SK-N-DZ (cell line): Measurements from ENCODE around the gene EVC.
"Not testable (repeated sequence)": the region's sequence is repeated elsewhere in the genome, so short reads cannot be mapped to it uniquely, and the experiment has no call there.

Source experiments
- DNase-seq: peaks from one replicate; pipeline ENCODE4 v3.0.0-alpha.2; 2015; ENCODE audit warnings: low spot score

Gene EVC

DNA sequence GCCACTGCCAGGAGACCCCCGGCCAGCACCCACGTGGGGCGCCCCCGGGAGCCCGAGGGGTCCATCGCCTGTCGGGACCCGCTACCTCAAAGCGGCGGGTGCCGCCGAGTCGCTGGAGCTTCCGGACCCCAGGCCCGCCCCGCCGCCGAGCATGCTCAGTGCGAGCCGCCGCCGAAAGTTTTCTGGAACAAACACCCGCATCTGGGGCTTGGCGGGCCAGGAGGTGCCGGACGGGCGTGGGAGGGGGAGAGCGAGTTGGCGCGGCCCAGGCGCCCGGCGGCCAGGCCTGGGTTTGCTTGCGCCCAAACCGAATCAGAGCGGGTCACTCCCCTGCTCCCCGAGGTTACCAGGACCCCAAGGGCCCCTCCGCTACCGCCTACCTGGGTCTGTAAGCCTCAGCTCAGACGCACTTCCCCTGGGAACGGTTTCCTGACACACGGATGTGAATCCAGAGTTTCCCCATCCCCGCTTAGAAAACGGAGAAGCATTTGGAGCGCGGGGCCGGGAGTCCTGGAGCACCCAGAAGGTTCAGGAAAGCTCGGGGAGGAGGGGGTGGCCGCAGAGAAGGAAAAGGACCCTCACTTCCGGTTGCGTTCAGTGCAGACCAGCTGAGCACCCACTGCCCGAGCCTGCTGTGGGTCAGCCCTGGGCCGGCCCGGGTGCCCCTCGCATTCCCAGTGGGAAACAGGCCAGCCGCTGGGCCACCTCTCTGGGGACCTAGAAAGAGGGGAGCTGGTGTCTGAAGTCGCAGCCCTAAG lies 2.4 kb upstream of the EVC start, which contains the start of gene EVC2:
Gene EVC2 (minus strand): TSS at position 111 of the 758 bp plus-strand sequence. CDS start 46 bp downstream, at position 65.
- no peak for DNase-seq

DNA sequence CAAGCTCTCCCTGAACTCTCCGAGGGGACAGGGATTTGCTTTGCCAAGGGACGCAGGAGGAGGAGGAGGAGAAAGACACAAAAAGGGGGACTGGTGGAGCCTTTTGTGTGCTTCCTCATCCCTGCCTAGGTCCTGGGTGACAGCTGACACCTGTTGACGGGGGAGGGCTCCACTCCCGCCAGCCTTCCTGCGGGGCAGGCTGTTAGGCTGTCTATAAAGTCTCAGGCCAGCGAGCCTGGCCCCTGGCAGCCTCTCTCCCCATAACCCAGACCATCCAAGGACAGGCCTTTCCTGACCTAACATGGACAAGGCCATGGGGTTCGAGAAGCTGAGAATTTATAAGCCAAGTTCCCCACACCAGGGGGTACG lies 1.8 kb upstream of the EVC start:
- no peak for DNase-seq

DNA sequence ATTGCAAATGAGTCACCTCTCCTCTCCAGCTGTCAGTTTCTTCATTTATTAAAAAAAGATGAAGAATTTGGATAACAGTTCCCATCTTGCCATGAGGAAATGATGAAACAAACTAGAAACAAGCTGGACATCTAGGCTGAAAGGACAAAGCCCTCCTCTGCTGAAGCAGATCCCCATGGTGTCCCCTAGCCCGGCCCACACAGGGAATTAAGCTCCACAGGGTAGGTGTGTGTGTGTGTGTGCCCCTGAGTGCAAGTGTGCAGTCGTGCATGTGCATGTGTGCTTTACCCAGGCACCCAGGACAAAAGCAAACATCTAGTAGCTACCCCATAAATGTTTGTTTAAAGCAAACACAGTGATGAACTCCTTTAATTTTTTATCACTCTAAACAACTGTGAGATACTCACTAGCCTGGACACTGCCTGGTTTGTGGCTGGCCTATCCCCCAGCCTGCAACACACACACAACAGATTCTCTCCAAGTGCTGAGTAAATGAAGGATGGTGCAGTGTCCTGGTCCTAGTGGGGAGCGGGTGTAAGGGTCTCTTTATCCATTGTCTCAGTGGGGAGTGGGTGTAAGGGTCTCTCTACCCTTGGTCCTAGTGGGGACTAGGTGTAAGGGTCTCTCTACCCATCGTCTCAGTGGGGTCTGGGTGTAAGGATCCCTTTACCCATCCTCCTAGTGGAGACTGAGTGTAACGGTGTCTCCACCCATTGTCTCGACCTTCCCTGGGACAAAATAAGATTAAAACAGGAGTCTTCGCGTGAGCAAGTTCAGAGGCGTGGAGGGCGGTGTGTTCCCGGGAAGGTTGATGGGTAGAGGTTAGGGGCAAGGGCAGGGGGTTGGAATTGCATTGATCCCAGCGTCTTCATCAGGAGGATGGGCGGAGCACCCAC lies 688 bp upstream of the EVC start:
- peak; percentile 73 for DNase-seq

DNA sequence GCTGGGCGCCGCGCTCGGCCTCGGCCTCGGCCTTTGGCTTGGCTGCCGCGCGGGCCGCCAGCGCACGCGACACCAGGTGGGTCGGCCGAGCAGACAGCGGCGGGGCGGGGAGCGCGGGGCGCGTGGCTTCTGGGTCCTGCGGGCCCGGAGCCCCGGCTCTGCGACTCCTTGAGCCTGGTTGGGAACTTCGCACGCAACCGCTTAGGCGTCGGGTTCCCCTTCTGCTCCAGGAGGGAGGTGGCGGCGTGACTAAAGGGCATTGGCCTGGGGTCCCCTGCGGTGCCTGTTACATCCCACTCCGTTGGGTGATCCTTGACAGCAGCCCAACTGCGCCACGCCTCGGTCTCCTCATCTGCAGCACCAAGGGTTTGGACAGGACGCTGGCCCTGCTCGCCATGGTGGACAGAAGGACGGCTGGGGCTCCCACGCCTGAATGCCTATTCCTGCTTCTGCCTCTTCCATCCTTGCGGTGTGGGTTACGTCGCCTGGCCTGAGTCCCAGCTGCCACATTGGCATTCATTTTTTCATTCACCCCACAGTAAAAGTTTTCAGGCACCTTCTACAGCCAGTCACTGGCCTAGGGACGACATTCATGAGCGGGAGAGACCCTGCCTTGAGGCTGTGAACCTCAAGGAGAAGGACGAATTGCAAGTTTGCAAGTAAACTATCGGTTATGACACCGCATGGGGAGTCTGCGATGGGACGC lies 631 bp downstream of the EVC start:
- no peak for DNase-seq

DNA sequence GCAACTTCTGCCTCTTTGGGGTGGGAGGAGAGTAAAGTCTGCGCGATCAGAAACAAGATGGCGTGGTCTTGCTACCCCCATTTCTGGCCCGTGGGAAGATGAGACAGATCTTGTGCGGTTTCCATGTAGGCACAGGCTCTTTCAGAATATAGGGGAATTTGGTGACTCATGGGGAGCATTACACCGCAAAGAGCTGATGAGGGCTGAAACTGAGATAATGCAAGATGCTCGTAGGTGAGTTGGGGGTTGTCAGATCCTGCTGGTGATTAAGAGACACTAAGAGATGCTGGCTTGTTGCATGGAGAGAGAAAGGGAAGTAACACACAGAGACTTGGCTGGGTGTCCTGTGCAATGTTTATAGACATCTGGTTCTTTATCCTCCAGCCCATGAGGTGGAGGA lies 1.5 kb downstream of the EVC start:
- no peak for DNase-seq

DNA sequence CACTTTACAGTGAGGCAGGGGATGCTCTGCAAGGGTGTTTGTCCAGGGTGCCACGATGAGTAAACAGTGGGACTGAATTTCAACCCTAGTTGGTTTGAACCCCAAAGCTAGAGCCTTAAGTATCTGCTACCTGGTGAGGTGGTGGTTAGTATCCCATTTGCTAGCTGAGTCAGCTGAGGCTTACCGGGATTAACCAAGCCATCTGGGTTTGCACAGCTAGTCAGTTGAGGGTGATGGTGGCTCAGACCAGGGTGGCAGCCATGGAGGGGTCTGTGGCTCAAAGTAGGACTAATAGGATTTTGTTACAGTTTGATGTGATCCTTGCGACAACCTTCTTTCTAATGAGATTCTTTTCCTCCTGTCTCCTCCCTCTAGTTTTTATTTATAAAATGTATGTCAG lies 1.9 kb downstream of the EVC start:
- no peak for DNase-seq

DNA sequence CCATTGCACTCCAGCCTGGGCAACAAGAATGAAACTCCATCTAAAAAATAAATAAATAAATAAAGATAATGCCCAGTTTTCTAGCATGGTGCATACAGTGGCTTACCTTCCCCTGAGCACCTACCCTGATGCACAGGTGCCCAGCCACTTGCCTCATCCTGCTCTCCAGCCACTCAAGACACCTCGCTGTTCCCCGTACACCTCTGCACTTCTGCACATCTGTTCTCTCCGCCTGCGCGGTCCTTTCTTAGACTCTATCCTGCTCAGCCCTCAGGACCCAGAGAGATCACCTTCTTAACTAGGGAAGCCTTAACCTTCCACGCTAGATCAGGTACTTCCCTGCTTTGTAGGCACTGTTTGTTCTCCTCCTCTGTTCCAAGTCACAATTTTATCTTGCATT lies 2.9 kb downstream of the EVC start:
- DNase-seq, result no peak

DNA sequence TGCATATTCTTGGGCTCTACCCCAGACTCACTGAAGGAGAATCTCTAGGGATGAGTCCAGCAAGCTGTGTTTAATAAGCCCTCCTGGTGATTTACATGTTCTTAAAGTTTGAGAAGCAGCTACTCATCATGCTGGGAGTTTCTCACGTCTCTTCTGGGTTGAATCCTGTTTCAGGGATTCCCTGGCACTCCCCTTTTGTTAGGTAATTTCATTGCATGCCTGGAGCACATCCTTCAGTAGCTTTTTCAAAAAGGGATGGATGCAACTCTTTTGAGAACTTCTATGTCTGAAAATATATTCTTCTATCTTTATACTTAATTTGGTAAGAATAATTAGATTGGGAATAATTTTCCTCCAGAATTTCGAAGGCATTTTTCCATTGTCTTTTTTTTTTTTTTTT lies 4.4 kb downstream of the EVC start:
- DNase-seq, result no peak

DNA sequence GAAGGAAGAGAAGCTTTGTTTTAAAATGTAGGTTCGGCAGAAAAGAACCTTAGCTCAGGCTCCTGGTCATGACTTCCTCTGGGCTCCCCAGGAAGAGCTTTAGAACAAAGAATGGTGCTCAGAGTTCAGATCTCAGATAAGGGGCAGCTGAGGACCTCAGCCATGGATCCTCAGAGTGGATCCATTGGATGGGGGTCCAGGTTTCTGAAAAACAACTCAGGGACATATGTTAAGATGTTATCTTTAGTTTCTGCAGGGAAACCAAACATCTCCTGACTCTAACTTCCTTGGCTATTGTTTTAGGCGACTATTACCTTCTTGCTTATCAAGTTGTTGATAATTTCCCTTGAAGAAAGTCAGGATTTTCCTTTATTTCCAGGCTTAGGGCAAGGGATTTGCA lies 5.4 kb downstream of the EVC start:
- no peak for DNase-seq

DNA sequence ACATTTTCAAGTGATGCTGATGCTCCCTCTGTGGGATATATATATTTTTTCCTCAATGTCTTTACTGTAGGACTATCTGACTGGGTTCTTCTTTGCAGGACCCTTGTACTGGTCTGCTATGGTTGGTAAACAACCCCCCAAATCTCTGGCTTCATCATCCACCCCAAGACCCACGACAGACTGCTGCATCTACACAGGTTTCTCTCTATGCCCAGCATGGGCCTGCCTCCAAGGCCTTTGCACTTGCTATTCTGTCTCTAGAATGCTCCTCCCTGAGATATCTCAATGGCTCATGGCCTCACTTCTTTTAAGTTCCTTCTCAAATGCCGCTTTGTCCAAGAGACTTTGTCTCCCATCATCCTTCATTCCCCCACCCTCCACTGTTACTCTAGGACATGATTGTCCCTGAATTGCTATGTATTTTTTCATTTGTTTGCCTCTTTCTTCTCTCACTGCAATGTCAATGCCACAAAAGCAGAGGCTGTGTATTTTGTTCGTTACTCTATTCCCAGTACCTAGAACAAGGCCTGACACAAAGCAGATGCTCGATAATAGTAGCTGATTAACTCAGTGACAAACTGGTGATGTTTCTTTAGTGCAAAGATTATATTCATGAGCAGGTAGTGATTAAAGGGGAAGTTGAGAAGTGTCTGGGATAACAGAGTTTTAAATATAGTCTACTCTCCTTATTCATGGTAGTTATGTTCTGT lies 6.6 kb downstream of the EVC start:
- DNase-seq, result no peak

DNA sequence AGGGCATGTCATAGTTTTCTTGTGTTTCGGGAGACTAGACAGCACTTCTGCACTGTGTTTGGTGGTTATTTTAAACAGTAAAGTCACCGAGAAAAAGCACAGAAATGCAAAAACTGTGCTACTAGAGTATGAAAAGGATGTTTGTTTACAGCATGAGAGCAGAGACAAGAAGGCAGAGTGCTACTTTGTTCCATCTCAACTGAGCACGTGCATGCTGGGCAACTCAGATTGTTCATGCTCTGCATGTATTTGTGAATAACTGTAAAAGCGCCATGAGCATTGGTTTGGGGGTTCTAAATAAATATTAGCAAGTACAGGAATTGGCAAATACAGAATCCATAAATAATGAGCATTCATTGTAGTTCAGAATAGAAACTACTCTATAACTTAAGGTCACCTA lies 7.4 kb downstream of the EVC start:
- DNase-seq, result no peak

DNA sequence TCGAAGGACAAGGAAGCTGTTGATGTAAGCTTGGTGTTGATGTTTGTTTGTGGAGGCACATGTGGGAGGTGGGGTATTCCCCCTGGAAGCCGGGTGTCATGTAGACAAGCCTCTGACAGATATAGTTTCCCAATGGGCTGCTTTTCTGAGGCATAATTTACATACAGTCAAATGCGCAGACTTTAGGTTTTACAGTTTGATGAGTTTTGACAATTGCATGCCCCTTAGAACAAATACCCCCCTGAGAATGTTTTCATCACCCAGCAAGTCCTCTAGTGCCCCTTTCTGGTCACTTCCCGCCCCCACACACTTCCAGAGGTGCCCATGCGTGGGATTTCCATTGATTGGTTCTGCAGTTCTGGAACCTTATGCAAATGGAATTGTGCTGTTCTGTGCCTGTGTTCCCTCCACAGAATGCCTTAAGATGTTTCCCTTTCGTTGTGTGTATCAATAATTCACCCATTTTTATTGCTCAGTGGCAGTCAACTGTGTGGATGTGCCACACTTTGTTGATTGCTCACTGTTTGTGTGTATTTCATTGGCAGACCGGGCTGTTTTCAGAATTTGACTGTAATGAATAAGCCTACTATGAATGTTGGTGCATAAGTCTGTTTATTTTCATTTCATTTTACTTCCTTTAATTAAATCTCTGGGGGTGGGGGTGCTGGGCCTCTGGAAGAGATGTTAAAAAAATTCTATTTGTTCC lies 8.5 kb downstream of the EVC start:
- DNase-seq, result no peak

DNA sequence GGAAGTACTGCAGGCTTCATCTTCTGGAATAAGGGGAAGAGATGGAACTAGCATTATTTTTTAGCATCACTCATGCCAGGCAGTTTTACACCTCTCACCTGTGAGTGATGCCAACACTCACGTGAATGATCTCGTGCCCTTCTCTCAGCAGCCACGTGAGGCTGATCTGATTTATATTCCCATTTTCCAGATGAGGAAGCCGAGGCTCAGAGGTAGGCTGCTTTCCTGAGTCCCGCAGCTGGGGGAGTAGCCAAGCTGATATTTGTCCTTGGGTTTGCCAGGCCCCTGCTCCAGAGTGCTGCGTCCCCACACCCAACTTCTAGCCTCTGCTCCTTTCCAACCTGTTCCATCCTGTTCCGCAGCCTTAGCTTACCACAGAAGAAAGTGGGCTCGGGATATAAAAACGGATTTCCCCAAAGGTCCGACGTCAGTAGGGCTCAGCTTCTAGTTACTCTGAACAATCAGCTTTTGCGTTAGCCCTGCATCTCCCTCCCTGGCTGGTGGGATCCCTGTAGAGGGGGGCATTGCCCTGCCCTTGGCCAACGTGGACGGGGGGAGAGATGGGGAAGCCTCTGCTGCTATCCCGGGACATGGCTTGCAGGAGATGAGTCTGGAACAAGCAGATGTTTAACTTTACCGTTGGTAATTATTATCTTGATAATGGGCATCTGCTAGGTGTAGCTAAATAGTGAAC lies 9.3 kb downstream of the EVC start:
- no peak for DNase-seq

DNA sequence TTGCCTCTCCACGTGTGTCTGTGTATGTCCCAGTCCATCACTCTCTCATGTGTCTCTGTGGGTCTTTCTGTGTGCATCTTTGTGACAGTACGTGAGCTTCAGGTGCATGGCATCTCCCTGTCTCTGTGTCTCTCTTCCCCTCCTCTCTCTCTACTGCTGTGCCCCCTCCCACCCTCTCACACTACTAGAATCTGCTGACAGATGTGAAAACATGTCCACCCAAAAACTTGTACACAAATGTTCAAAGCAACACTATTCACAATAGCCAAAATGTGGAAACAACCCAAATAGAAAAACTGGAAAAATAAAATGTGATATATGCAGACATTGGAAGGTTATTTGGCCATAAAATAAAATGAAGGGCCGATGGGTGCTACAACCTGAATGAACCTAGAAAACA lies 10.0 kb downstream of the EVC start:
- DNase-seq, result no peak

DNA sequence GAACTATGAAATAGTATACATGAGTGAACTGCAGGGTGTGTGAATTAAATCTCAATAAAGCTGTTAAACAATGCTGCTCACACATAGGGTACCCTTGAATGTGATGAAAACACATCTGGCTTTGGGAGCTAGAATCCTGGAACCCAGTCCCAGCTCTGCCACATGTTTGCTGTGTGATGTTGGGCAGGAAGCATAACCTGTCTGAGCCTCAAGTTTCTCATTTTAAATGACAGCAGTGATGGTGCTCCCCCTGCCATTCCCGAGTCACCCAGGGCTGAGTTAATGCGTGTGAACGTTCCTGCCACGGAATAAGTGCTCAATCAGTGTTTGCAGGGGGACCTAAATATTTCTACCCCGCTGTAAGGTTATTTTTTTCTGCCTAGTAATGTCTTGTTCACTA lies 10.9 kb downstream of the EVC start:
- DNase-seq, result no peak

DNA sequence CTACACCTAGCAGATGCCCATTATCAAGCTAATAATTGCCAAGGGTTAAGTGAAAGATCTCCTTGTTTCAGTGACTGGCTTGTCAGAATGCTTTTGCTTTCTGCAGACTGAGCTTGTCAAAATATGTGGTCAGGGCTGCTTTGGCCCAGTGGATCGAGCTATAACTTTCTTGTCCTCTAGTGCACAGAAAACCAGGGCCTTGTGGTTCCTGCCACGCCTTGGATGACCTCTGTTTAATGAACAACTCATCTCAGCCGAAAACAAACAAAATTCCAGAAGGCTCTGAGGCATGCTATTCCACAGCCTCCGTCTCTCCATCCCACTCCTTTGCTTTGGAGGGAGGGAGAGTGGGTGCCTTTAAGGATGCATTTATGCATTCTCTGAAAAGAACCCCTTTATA lies 11.3 kb downstream of the EVC start:
- DNase-seq, result no peak

DNA sequence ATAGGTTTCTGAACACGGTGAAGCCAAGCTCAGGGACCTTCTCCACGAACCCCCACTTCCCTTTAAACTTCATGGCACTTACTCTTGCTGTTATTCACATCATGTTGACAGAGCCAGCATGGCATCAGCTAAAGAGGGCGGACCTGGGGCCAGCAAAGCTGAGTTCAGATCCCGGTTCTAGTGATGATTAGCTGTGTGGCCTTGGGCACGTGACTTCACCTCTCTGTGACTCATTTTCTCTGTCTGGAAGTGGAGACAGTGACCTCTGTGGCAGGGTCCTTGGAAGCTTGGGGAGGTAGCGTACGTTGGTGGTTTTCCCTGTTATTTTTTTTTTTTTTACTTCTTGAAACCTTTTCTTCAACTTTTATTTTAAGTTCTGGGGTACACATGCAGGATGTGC lies 13.4 kb downstream of the EVC start:
- DNase-seq, result no peak

DNA sequence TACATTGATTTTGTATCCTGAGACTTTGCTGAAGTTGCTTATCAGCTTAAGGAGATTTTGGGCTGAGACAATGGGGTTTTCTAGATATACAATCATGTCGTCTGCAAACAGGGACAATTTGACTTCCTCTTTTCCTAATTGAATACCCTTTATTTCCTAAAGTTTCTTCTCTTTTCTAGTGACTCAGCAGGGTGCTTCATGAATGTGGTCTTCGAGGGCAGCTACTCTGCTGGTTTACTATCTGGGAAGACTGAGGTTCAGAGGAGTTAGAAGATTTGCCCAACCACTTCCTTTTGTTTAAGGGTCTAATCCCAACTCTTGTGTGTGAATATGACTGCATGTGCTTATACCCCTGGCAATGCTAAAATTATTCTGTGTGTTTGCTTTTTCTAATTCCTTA lies 17.4 kb downstream of the EVC start:
- DNase-seq, result not testable (repeated sequence)

DNA sequence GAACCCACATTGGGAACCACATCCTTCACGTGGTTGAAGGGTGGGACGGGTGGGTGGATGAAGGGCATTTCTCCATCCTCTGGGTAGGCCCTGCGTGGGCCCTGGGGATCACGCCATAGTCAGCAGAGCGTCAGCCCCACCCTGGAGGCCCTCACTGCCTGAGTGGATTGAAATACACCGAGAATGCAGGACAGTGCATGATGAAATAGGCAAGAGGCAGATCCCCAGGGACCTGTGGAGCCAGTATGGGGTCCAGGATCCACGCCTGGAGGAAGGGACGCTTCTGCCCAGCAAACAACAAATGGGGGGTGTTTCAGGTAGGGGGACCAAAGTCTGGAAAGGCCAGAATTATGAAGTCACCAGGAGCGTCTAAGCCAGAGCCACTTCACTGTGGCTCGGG lies 19.4 kb downstream of the EVC start:
- DNase-seq, result no peak
